ENCODE data around the gene PDE9A. TPM values are rescaled to one million over a fixed set of nuclear protein-coding genes. Genes with fewer than 3 reads are reported as not detected.

The PDE9A gene
- total and polyA plus RNA-seq, 2 experiments from 2014 or later: not detected

GRCh38 chr21:42736646-42737350, 83.4 kb downstream of the PDE9A start:
- in situ Hi-C loops (cut with MboI): no loop called here
- WGBS, 2 experiments (ENCODE audit: low coverage in 1 of 2, low lambda C conversion rate in 2 of 2, missing lambda C conversion rate in 2 of 2): 66 to 68% methylated on average over 12 of the region's 12 CpGs

GRCh38 chr21:42737951-42738590, 84.7 kb downstream of the PDE9A start:
- Histone ChIP-seq H3K9me2 (ENCODE audit: insufficient read depth) (no peaks in the 10 kb centered on the region), H3F3A (ENCODE audit: insufficient read depth) (no peaks in the 10 kb centered on the region), H3K27ac (no peak overlapping the region), H2AFZ (no peak overlapping the region), H4K20me1 (ENCODE audit: insufficient read depth) (no peaks in the 10 kb centered on the region), H3K79me2 (ENCODE audit: insufficient read depth) (no peaks in the 10 kb centered on the region), H3K27me3 (replicated peaks; ENCODE audit: insufficient read depth) (peaks cover 39% of the 10 kb centered on the region), H3K36me3 (ENCODE audit: low read depth) (no peaks in the 10 kb centered on the region), H3K4me2 (ENCODE audit: unreplicated experiment) (no peak overlapping the region), H3K4me1 (ENCODE audit: insufficient read depth) (0 out of 2 replicates have a peak, but pooled peaks cover 3% of the 10 kb centered on the region), H3K4me3 (no peak overlapping the region), H3K9ac (no peak overlapping the region), H3K9me3 (ENCODE audit: low read depth) (no peaks in the 10 kb centered on the region)
- DNase-seq: no peak
- in situ Hi-C loops (cut with MboI): no loop called here
- 61 to 69% methylated on average over 16 of the region's 16 CpGs for WGBS, 2 experiments (ENCODE audit: low coverage in 1 of 2, low lambda C conversion rate in 2 of 2, missing lambda C conversion rate in 2 of 2)
- TF ChIP-seq EZH2 (IDR thresholded peaks at IDR 0.05; ENCODE audit: insufficient read depth, poor library complexity, severe bottlenecking) (no peak), EZH2phosphoT487 (IDR thresholded peaks at IDR 0.05; ENCODE audit: insufficient read depth, low read depth) (no peak)

More at GRCh38 chr21:42736646-42737350, 83.4 kb downstream of the PDE9A start:
- DNase-seq: no peak
- Histone ChIP-seq H2AFZ (no peak overlapping the region), H3K4me2 (ENCODE audit: unreplicated experiment) (no peak overlapping the region), H3K9me2 (ENCODE audit: insufficient read depth) (no peaks in the 10 kb centered on the region), H3K27me3 (replicated peaks; ENCODE audit: insufficient read depth) (peaks cover 41% of the 10 kb centered on the region), H3K27ac (no peak overlapping the region), H3K4me1 (ENCODE audit: insufficient read depth) (0 out of 2 replicates have a peak, but pooled peaks cover 3% of the 10 kb centered on the region), H3F3A (ENCODE audit: insufficient read depth) (no peaks in the 10 kb centered on the region), H3K79me2 (ENCODE audit: insufficient read depth) (no peaks in the 10 kb centered on the region), H3K4me3 (no peak overlapping the region), H3K9ac (no peak overlapping the region), H4K20me1 (ENCODE audit: insufficient read depth) (no peaks in the 10 kb centered on the region), H3K36me3 (ENCODE audit: low read depth) (no peaks in the 10 kb centered on the region), H3K9me3 (ENCODE audit: low read depth) (no peaks in the 10 kb centered on the region)
- TF ChIP-seq EZH2phosphoT487 (IDR thresholded peaks at IDR 0.05; ENCODE audit: insufficient read depth, low read depth) (no peak), EZH2 (IDR thresholded peaks at IDR 0.05; ENCODE audit: insufficient read depth, poor library complexity, severe bottlenecking) (no peak)

GRCh38 chr21:42739061-42739931, 85.9 kb downstream of the PDE9A start:
- H3K4me1 ChIP-seq (ENCODE audit: insufficient read depth): 0 out of 2 replicates have a peak, but pooled peaks cover 3% of the 10 kb centered on the region
- no peaks in the 10 kb centered on the region for H4K20me1 ChIP-seq (ENCODE audit: insufficient read depth)
- in situ Hi-C loops (cut with MboI): no loop called here
- peaks cover 42% of the 10 kb centered on the region for H3K27me3 ChIP-seq (replicated peaks; ENCODE audit: insufficient read depth)
- no peaks in the 10 kb centered on the region for H3K9me2 ChIP-seq (ENCODE audit: insufficient read depth)
- H3K9me3 ChIP-seq (ENCODE audit: low read depth): no peaks in the 10 kb centered on the region
- no peak overlapping the region for H3K27ac ChIP-seq
- no peak overlapping the region for H3K4me3 ChIP-seq
- no peak overlapping the region for H2AFZ ChIP-seq
- H3K4me2 ChIP-seq (ENCODE audit: unreplicated experiment): no peak overlapping the region
- TF ChIP-seq EZH2phosphoT487 (IDR thresholded peaks at IDR 0.05; ENCODE audit: insufficient read depth, low read depth) (no peak), EZH2 (IDR thresholded peaks at IDR 0.05; ENCODE audit: insufficient read depth, poor library complexity, severe bottlenecking) (no peak)
- WGBS, 2 experiments (ENCODE audit: low coverage in 1 of 2, low lambda C conversion rate in 2 of 2, missing lambda C conversion rate in 2 of 2): 58 to 64% methylated on average over 21 of the region's 21 CpGs
- H3K9ac ChIP-seq: no peak overlapping the region
- DNase-seq: peak; percentile 80
- no peaks in the 10 kb centered on the region for H3K79me2 ChIP-seq (ENCODE audit: insufficient read depth)
- H3F3A ChIP-seq (ENCODE audit: insufficient read depth): no peaks in the 10 kb centered on the region
- no peaks in the 10 kb centered on the region for H3K36me3 ChIP-seq (ENCODE audit: low read depth)

- H3K4me2 ChIP-seq (ENCODE audit: unreplicated experiment): no peak overlapping the region
- no peak overlapping the region for H2AFZ ChIP-seq
- no peaks in the 10 kb centered on the region for H3K9me2 ChIP-seq (ENCODE audit: insufficient read depth)
- in situ Hi-C loops (cut with MboI): no loop called here
- H3K27me3 ChIP-seq (replicated peaks; ENCODE audit: insufficient read depth): peaks cover 43% of the 10 kb centered on the region
- H3K4me1 ChIP-seq (ENCODE audit: insufficient read depth): 0 out of 2 replicates have a peak, but pooled peaks cover 3% of the 10 kb centered on the region
- H3K4me3 ChIP-seq: no peak overlapping the region
- H3F3A ChIP-seq (ENCODE audit: insufficient read depth): no peaks in the 10 kb centered on the region
- H3K27ac ChIP-seq: no peak overlapping the region
- DNase-seq: no peak
- no peaks in the 10 kb centered on the region for H3K36me3 ChIP-seq (ENCODE audit: low read depth)
- no peaks in the 10 kb centered on the region for H3K79me2 ChIP-seq (ENCODE audit: insufficient read depth)
- WGBS, 2 experiments (ENCODE audit: low coverage in 1 of 2, low lambda C conversion rate in 2 of 2, missing lambda C conversion rate in 2 of 2): 43 to 75% methylated on average over 1 of the region's 1 CpG
- H4K20me1 ChIP-seq (ENCODE audit: insufficient read depth): no peaks in the 10 kb centered on the region
- no peak for TF ChIP-seq EZH2phosphoT487 (IDR thresholded peaks at IDR 0.05; ENCODE audit: insufficient read depth, low read depth)
- TF ChIP-seq EZH2 (IDR thresholded peaks at IDR 0.05; ENCODE audit: insufficient read depth, poor library complexity, severe bottlenecking): no peak
- no peaks in the 10 kb centered on the region for H3K9me3 ChIP-seq (ENCODE audit: low read depth)
- no peak overlapping the region for H3K9ac ChIP-seq
Observed at GRCh38 chr21:42740405-42740909, 87.0 kb downstream of the PDE9A start.
